ENCODE results near the gene FAM78A.
"Not testable (repeated sequence)": the region's sequence is repeated elsewhere in the genome, so short reads cannot be mapped to it uniquely, and the experiment has no call there.

Gene FAM78A

DNA sequence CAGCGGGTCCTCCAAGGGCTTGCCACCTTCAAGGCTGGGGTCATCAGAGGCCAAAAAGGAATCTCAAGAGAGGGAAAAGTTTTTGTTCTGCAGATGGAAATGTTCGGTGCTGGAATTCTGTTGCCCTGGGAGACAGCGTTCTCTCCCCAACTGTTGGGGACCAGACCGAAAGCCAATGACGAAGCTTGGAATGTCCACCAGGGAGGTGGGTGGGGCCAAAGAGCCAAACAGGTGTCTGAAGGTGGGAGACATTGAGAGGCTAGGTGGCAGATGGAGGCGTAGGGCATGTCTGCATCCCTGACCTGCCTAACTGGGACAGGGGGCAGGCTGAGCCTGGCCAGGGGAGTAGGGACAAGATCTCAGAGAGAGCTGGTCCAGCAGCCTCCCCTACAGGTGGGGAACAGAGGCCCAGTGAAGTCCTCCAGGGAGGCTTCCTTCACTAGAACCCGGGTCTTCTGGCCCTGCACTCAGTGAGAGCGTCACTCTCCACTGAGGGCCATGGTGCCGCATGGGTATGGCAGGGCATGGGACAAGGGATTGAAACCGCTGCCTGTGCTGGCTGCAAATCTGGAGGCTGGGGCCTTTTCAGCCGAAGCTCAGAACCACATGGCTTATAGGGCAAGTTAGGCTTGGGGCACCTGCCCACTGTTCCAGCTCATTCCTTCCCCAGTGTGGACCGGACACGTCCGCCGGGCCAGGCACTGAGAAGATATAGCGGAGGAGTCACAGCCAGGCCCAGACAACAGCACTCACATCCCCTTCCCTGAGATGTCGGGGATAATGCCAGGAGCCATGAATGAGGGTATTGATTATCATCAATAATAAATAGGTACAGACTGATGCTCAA is 5.0 kb upstream of the FAM78A start:
- no peak for DNase-seq (ENCODE audit: low spot score)

GRCh38 chr9:131280660-131281059 is 4.3 kb upstream of the FAM78A start:
- DNase-seq (ENCODE audit: low spot score) = no peak

DNA sequence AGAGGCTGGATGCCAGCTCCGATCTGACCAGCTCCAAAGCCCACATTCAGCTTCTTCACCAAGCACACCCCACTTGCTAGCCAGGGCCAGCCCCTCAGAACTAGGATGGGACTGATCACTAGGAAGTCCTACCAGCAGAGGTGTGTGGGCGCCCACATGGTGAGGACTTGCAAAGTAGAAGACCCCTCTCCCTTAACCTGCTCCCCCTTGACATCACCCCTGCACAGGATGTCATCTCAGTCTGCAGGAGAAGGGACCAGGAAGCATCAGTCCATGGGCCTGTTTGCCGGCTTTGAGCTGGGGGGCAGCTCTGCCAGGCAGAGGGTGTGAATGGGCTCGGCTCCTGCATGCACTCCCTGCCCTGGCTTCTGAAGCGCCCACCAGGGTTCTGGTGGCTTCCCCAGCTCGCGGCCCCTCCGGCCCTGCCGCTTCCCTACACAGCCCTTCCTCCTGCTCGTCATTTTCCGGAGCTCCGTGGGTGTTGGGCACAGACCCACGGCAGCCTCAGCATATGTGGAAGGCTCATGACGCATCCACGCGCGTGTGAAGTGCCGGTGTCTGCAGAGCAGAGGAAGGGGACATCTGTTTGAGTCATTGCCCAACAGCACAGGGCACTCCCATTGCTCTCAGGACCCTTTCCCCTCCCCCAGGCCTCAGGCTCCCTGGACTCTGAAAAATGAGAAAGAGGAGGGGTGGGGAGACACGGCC is 3.7 kb upstream of the FAM78A start:
- peak; percentile 47 for DNase-seq (ENCODE audit: low spot score)

DNA sequence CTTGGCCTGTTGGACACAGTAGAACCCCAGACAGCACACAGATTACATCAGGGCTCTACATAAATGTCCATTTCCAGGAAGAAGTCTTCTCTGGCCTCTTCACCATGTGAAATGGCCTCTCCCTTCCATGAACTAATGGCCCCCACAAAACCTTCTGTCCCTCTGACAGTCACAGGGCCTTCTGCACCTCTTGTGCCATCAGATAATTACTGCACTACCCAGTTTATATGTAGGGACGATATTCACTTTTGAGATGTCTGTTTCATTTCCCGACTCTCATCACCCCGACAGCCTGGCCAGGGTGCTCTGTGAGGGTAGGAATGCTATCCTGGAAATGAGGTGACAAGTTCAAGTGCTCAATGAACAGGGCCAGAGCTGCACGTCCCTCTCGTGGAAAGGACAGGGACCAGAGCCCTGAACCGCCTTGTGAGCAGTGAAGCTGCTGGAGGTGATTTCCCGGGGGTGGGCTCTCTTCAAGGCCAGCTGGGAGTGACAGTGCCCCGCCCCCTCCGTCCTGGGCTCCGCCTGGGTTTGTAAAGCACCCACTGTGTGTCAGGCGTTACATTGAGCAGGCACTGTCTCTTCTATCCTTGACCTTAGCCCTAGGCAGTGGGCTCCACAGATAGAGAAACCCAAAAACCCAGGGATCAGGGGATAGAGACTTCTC is 3.0 kb upstream of the FAM78A start:
- DNase-seq (ENCODE audit: low spot score) = no peak

GRCh38 chr9:131278702-131279111 is 2.4 kb upstream of the FAM78A start:
- no peak for DNase-seq (ENCODE audit: low spot score)

DNA sequence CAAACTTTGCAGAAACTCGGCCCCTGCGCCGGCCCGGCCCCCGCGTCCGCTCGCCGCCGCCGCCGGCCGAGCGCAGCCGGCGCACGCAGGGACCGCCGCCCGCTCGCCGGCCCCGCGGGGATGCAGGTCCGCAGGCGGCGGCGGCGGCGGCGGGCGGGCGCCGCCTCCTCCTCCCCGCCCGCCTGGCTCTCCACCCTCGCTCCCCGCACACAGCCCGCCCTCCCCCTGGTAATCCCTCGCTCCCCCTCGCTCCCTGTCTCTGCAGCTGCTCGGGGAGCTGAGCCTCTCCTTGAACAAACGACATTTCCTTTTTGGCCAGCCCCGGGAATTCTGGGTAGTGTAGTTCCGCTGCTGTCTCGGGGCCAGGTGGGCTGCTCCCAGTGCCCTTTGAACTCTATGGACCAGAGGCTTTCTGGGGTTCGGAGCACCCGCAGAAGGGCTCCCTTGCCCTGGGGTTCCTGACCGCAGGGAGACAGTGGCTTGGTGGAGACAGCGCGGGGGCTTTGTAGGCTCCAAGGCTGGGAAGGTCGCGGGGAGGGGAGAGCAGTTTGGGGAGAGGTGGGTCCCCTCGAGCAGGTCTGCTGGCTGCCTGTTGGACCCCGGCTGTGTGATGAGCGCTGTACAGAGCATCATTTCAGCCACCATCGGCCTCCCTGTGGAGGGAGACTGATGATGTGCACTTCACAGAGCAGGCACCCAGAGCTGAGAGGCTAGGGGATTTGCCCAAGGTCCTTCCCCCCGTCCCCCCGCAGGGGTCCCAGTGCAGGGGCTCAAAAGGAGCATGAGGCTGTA is 1.8 kb upstream of the FAM78A start:
- peak; percentile 95 for DNase-seq (ENCODE audit: low spot score)

DNA sequence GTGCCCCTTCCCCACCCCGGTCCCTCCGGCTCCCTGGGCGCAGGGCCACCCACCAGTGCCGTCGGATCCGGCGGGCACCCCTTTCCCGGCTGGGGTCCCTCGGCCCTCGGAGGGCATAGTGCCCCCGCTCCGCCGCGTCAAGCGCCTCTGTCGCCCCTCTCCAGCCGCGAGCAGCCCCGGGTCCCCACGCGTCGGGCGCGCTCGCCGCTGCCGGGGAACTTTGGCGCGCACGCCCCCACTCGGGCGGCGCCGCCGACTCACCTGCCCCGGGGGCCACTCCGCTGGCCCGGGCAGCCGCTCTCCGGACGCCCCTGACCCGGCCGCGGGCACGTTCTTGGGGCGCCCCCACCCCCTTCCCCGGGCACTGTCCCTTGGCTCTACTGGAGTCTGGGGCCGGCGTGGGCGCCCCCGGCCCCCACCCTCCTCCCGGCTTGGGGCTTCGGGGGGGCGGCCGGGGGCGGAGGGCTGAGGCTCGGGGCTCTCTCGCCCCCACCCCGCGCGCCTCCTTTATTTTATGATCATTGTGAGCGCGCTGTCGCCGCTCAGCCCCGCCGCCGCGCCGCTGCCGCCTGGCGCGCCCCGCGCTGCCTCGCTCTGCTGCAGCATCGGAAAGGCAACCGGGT is 1.1 kb upstream of the FAM78A start:
- no peak for DNase-seq (ENCODE audit: low spot score)

- no peak for DNase-seq (ENCODE audit: low spot score)
Observed at GRCh38 chr9:131276891-131277286, 579 bp upstream of the FAM78A start.

GRCh38 chr9:131275332-131276093 is 797 bp downstream of the FAM78A start:
- no peak for DNase-seq (ENCODE audit: low spot score)

- no peak for DNase-seq (ENCODE audit: low spot score)
Observed at GRCh38 chr9:131274674-131275331, 1.5 kb downstream of the FAM78A start.

DNA sequence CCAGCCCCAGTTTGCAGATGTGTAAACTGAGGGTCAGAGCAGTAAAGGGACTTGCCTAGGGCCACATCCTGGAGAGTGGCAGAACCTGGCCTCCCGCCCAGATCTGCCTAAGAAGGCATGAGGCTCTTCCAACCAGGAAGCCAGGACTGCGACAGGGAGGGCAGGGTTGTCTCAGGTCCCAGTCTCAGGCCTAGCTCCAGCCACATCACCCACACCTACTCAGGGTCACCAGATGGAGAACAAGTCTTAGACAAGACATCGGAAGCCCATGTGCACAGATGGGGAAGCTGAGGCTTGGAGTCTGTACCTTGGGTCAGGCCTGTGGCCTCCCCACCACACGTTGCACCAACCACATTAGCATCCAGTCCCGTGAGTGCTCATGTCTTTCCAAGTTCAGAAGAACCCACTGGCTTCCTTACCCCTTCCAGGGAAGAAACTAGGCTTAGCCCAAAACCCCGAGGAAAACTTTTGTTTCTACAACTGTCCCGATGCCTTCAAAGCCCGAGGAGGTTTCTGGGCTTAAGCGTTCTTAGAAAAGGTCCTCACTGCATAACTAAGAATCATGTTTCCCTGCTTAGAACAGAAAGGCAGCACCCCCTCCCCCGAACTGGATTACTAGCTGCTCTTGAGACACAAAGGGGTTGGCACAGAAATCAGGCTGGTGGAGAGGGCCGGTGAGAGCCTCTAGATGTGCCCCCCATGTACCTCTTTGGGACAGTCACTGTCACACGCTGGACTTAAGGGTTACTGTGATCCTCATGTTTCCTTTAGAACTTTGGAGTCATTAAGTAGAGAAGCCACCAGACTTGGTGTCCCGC is 2.2 kb downstream of the FAM78A start:
- no peak for DNase-seq (ENCODE audit: low spot score)

GRCh38 chr9:131273146-131273855 is 3.0 kb downstream of the FAM78A start:
- no peak for DNase-seq (ENCODE audit: low spot score)

DNA sequence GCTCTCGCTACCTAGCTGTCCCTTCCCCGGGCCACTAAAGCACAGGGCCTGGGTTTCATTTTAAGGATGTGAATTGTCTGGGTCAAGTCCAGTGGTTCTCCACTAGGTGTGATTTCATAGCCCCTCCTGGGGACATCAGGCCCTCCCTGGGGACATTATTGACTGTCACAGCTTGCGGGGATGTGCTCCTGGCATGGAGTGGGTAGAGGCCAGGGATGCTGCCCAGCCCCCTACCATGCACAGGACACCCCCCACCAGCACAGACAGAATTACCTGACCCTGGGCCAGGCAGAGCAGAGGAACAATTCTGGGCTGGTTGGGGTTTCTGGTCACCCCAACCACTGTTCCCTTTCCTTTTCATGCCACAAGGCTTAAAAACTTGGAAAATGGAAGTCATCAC is 4.1 kb downstream of the FAM78A start:
- DNase-seq (ENCODE audit: low spot score) = no peak

DNA sequence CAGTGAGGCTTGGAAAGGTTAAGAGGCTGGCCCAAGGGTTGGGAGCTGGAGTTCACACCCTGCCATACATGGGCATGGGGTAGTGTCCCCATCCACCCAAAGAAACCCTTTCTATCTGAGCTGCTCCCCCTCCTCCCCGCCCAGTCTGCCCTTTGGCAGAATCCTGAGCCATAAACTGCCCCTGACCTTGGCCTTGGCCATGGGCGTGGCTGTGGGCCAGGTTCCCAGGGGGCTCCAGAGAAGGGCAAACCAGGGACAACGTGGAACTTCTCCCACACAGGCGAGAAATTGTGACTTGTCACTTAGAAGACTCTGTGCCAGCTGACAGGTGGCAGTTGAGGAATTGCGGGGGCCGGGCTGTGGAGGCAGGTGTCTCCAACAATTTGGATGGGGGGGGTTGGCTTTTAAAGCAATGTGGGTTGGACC is 4.8 kb downstream of the FAM78A start:
- no peak for DNase-seq (ENCODE audit: low spot score)

DNA sequence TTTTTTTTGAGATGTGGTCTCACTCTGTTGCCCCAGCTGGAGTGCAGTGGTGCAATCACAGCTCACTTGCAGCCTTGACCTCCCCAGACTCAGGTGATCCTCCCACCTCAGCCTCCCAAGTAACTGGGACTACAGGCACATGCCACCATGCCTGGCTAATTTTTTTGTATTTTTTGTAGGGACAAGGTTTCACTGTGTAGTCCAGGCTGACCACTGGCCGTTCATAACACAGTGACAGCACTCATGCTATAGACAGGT is 5.4 kb downstream of the FAM78A start:
- DNase-seq (ENCODE audit: low spot score) = not testable (repeated sequence)

DNA sequence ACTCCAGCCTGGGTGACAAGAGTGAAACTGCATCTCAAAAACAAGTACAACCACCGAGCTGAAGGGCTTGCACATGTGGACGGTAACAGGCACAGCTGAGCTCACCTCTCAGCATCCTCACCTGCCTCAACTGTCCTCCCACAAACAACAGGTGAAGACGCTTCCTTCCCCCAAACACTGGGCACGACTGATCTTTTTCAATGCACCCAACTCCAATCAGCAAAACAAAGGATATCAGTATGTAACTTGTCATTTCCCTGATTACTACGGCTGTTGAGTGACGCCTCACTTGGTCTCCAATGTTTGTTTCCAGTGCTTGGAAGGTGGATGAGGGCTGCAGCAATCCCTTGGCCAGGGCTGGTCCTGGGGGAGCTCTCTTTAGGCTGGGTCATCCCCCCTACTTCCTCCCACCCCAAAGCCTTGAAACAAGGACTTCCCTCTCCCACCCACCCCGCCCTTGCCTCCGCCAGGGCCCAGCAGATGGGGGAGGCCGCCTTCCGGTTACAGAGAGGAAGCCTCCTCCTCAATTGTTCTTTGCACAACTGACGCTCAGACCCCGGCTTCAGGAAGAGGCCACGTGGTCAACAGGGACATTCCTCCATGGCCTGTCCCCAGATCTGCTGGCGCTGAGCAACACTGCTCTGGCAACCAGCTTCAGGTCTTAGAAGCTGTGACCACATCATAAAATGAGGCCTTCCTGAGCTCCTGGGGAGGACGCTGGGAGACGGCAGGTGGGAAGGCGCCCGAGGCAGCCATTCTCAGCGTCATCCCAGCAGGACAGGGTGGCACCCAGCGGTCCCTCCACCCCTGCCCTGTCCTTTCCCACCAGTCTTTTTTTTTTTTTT is 5.9 kb downstream of the FAM78A start:
- peak; percentile 82 for DNase-seq (ENCODE audit: low spot score)

- DNase-seq (ENCODE audit: low spot score) = peak; percentile 31
Observed at GRCh38 chr9:131266266-131267229, 9.8 kb downstream of the FAM78A start.
